ENCODE data around the gene DHRS7C. TPM values are rescaled to one million over a fixed set of nuclear protein-coding genes. Genes with fewer than 3 reads are reported as not detected.
"Not testable (repeated sequence)": the region's sequence is repeated elsewhere in the genome, so short reads cannot be mapped to it uniquely, and the experiment has no call there.

The DHRS7C gene
- total RNA-seq, 1 donor from 2014 or later: 0.16 TPM

DNA sequence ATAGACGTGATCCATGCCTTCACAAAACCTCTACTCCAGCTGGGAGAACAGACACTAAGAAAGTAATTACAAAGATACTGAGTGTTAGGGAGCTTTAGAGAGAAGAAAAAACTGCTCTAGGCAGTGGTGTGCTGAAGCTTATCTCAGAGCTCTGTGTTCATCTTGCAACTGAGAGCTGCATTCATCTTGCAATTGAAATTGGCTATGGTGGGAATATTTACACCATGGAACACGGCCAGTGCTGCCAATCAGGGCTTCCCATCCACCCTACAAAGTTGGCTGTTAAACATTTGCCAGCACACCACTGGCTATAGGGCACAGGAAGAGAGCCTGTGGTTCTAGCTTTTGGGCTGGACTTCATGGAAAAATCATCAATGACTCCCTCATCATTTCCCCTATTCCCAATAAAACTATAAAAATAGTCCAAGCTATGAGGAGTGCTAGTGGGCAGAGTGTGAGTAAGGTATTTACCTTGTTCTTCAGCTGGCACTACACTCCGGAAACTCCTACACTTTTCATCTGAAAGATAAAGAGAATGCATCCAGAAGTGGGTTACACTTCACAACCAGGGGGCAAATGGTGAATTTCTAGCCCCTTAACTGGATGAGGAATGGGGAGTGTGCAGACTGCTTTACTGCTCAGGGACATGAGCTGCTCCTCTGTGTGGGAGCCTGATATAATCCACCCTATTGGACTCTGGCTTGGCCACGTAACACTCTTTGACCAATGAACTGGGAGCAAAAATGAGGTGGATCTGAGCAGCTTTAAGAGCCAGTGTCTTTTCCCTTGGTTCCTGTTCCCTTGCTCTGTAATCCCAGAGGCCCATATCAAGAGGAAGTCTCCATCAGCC, 18.9 kb upstream of the DHRS7C start:
- no peak for DNase-seq (ENCODE audit: low read depth)

DNA sequence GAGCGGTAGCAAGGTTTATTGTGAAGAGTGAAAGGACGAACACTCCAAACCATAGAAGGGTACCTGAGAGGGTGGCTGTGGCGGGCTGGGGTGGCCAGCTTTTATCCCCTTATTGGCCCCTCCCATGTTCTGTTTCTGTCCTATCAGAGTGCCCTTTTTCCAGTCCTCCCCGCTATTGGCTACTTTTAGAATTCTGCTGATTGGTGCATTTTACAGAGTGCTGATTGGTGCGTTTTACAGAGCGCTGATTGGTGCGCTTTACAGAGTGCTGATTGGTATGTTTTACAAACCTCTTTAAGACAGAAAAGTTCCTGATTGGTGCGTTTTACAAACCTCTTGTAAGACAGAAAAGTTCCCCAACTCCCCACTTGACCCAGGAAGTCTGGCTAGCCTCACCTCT, 18.0 kb upstream of the DHRS7C start:
- DNase-seq (ENCODE audit: low read depth): no peak

DNA sequence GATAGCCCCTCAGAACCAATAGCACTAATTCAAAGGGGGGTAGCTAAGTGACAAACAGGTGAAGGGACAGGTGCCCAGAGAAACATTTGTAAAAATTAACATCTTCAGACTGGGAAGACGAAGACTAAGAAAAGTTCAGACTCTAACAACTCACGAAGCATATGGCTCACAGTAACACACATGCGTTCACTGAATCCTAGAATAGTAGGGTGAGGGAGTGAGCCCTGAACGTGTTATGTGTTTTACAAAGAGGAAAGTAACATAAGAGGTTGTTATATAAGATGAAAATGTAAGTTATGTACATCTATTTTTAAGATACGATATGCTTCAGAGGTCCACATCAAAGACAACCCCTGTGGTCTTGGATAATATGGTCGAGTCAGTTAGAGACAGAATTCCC, 15.3 kb upstream of the DHRS7C start:
- no peak for DNase-seq (ENCODE audit: low read depth)

DNA sequence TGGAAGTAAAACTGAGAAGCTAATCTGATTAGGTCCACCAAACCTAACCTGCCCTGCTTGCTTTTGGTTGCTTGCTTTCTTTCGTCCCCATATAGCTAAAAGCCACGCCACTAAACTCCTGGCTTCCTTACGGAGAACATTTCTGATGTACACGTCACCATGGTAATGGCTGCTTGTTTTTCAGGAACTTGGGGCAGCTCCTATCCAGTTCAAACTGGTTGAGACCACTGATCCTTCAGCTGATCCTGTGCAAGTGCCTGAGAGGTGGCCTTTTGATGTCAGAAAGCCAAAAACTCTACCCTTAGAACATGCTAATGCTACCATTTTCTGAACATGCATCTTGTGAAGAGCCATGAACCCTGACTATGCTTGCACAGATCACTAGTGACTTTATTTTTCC, 14.4 kb upstream of the DHRS7C start:
- DNase-seq (ENCODE audit: low read depth): no peak

DNA sequence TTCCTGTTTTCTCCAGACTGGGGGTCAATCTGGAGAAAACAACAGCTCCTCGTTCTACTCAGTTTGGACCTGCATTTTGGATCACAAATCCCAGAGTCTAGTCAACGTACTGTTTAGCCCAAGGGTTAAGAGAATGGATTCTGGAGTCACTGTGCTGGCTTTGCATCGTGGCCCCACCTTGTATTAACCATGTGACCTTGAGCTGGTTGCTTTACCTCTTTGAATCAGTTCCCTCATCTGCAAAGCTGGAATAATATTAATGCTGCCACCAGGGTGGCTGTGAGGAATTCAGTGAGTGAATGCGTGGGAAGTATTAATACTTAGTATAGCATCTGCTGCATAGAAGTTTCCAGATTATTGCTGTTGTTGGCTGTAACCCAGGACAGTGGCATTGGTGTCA, 11.3 kb upstream of the DHRS7C start:
- DNase-seq (ENCODE audit: low read depth): no peak

DNA sequence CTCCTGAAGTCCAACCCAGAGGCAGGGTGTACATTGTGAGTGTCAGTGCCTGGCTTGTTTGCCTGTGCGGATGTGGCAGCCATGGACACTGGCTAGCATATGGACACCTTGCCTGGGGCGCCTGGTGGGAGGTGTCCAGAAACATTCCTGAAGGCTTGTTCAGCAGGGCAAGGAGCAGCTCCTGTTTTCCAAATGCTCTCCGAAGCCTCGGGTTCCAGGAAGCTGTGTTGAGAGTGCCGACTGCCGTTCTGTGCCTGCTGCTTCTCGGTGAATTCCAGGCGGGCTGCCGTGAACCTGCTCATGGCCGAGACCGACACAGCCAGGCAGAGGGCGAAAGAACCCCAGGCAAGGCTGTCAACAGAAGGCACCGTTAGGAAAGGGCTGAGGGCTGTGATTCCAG, 10.9 kb upstream of the DHRS7C start:
- no peak for DNase-seq (ENCODE audit: low read depth)

DNA sequence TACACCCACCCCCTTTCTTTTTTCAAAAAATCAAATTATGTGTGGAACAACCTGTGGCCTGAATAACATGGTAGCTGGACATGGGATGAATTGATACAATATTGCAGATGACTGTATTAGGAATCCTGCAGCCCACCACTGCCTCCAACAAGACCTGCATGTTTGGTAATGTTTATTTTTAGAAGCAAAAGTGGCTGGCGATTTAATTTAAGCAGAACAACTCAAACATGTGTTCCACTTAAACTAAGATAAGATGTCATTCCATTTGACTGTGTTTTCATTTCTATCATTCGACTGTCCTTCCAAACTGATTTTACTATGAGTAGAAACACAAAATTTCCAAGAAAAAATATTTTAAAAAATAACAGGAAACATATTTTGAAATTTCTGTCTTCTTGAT, 10.1 kb upstream of the DHRS7C start:
- DNase-seq (ENCODE audit: low read depth): no peak

DNA sequence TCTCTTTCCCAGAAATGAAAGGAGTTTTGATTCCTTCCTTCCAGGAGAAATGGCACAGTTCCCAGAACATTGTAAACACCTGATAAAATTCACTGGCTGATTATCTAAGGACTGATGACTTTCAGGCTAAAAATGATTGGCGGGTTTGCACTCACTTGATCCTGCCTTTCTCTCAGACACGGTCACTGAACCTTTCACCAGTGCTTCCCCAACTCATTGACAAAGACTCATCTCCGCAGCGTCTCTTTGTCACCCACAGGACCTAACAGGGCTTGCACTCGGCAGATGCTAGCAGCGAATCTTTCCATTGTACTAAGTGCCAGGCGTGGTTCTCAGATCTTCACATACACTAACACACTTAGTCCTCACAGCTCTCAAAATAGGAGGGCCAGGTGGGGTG, 7.3 kb upstream of the DHRS7C start:
- DNase-seq (ENCODE audit: low read depth): no peak

DNA sequence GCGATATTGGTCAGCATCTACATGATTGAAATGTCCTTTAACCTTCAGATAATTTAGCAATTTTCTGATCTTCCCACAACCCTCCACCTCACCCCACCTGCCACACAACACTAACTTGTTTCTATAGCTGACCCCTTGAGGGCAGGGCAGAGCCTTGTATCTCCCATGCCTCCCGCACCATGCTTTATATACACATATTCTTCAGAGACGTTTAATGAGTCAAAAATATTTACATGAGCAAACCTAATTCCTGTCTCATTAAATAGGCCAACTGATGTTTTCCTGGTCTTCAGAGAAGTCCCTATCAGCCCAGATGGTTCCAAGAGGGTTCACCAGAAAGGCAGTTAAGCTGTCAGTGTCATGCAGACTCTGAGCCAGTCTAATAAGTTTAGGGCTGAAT, 6.6 kb upstream of the DHRS7C start:
- DNase-seq (ENCODE audit: low read depth): no peak

DNA sequence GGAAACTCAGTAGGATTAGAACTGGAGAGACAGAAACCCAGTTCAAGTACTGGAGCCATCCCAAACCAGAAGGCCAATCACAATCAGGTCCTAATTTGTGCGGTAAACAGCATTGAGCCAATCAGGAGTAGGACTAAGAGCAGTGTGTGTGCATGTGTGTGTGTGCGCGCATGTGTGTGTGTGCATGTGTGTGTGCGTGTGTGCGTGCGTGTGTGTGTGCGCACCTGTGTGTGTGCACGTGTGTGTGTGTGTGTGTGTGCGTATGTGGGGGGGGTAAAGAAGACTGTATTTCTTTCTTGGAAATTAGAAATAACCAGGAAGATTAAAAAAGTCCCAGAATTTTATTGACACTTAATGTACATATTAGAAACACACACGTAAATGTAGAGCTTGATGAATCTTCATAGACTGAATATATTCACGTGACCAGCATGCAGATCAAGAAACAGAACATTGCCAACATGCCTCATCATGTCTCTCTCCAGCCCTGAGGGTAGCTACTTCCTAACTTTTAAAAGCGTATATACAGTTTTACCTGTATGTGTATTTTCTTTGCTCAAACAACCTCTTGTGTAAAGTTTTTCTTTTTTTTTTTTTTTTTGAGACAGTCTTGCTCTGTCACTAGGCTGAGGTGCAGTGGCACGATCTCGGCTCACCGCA, 919 bp upstream of the DHRS7C start:
- DNase-seq (ENCODE audit: low read depth): no peak

DNA sequence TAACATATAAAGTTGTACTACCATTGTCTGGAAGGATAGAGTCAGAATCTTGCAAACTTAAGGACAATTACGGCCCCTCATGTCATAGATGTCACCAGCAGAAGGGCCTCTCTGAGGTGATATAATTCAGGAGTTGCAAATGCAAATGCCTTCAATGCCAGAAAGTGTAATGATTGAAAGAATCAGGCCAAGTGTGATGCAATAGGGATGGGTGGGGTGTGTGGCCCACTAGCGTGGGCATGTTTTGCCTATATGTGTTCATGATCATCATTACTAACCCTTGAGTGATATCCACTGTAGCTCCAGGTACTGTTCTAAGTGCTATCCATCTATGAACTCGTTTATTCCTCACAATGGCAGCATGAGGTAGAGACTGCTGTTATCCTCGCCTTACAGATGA, 1.1 kb downstream of the DHRS7C start:
- DNase-seq (ENCODE audit: low read depth): no peak

DNA sequence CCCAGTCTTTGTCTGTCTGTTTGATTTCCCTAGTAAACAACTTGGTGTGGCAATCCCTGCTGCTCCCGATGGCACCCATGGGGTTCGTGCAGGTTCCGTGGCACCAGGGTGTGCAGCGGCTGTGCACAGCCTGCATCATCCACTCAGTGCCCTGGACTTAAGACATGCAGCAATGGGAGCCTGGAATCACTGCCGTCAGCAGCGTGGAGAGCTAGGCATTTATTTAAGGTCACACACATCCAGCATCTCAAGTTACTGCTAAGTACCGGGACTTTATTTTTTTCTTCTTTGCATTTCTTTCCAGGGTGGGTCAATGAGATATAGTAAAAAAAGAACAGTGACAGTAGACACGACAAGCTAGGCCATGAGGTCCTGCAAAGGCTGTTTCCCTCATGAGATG, 2.8 kb downstream of the DHRS7C start:
- no peak for DNase-seq (ENCODE audit: low read depth)

DNA sequence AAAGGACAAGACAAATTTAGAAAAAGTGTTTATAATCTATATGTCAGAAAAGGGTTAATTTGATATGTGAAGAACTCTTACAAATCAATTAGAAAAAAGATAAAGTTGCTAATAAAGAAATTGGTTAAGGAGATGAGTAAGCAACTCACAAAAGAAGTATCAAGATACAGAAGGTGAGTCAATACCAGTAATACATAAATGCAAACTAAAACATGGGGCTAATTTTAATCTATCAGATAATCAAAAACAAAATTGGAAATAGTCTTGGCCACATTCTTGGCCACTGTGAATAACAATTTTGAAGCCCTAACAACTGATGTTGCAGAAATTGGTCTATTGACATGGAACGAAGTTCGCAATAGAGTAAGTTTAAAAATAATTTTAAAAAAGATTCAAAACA, 6.8 kb downstream of the DHRS7C start:
- no peak for DNase-seq (ENCODE audit: low read depth)

DNA sequence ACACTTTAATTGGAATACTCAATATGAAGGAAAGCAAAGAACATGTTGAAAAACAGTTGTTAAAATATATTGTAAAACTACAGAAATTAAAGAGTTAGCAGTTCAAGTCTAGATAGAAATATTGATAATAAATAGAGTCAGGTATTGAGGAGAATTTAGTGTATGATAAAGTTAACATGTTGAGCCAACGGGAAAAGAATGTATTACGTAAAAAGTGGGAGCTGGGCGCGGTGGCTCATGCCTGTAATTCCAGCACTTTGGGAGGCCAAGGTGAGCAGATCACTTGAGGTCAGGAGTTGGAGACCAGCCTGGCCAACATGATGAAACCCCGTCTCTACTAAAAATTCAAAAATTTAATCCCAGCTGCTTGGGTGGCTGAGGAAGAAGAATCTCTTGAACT, 7.9 kb downstream of the DHRS7C start:
- DNase-seq (ENCODE audit: low read depth): not testable (repeated sequence)

DNA sequence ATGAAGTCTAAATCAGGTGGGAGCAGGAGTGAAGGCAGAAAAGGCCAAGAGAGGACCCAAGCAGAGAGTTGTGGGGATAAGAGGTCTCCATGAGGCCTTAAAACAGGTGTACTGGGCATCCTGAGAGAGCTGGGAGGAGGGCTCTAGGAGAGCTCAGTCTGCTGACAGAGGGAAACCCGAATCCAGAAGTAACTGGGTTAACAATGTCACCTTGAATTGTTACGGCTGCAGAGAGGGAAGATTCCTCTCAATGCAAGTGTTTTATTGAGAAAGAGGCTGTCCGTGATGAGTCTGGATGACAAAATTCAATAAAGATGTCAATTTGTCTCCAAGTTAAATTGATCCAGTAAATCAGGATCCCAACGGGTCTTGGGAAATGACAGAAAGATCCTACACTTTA, 8.3 kb downstream of the DHRS7C start:
- no peak for DNase-seq (ENCODE audit: low read depth)

DNA sequence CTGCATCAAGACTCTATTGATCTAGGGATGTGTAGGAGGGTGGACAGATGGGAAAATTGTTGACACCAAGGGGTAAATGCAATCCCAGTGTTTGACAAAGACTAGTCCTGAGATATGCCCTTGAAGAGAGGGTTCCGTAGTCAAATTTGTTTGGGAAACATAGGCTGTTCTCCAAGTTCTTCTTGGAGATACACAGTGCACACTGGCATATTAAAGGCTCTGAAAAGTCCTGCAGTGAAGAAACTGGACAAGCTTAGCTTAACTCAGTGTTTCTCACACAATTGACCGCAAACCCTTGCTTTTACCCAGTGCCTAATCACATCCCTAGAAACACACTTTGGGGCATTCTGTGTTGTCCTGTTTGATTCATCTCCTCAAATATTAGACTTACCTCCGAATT, 10.8 kb downstream of the DHRS7C start:
- no peak for DNase-seq (ENCODE audit: low read depth)

DNA sequence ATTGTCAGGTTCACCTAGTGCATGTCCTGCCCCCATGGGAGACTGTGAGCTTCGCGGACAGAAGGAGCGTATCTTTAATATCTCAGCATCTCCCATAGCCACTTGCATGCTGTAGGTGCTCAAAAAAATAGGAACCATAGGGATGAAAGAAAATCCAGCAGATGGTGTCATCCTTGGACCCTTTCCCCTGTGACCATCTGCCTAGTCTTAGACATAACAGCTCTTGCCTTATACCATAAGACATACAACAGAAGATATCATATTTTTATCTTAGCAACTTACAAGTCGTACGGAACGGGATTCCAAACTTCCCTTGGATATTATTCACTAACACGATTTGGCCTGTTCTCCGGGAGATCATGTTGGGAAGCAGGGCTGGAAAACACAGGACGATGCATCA, 14.5 kb downstream of the DHRS7C start:
- DNase-seq (ENCODE audit: low read depth): no peak

DNA sequence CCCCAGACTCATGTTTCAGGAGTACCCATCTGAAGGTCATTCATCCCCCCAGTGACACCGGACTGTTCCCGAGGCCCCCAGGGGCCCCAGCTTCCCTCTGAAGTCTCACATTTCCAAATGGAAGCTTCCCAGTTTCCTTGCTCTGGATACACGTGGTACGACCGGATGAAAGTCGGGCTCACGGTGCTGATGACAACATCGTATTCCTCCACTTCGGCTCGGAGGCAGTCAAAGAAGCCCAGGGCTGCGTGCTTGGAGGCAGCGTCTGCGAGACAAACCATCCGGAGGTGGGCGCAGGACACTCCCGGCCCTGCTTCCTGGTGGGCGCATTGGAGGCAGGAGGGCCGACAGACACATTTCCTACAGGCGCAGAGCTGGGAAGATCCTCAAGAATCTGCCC, 18.7 kb downstream of the DHRS7C start:
- DNase-seq (ENCODE audit: low read depth): no peak

DNA sequence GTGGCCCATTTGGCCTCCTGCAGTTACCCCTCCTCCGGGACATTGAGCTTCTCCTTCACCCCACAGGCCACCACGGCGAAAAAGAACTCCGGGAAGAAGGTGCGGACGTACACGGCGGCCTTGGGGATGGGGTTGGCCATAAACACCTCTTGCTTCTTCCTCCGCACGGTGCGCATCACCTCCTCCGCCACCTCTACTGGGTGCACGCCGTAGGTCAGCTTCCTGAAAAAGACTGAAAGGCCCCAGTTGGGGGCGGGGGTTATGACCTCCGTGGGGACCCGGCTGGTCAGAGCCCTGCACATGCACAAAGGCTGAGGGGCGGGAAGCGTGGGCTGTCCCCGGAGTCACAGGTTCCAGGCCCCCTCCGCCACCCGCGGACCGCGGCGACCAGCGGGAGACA, 19.9 kb downstream of the DHRS7C start:
- no peak for DNase-seq (ENCODE audit: low read depth)

DNA sequence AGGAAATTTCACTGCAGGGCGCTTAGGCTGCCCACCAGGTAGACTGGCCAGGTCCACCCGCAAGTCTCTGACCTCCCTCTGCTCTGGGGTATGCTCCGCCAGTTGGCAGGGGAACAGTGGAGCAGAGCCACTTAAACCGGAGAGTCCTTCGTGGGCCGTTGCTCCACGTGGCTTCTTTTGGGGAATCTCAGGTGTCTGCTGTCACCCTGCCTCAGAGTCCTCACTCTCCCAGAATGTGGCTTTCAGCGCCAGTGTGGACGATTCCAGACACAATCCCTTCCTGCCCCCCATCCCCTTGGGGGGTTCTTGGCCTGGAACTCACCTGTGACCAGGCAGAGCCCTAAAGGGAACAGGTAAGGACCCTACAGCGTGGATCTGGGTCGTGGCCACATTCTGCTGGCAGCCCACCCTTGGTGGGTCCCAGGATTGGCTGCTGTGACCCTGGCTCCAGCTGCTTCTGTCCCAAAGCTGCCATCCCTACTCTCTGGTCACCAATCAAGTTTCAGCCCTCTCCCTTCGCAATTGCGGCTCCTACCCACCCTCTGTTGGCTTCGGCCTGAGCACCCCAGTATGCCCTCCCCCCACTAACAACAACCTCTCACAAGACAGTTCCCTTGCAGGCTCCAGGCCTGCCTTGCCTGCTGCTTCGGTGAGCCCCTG, 22.2 kb downstream of the DHRS7C start:
- no peak for DNase-seq (ENCODE audit: low read depth)

DNA sequence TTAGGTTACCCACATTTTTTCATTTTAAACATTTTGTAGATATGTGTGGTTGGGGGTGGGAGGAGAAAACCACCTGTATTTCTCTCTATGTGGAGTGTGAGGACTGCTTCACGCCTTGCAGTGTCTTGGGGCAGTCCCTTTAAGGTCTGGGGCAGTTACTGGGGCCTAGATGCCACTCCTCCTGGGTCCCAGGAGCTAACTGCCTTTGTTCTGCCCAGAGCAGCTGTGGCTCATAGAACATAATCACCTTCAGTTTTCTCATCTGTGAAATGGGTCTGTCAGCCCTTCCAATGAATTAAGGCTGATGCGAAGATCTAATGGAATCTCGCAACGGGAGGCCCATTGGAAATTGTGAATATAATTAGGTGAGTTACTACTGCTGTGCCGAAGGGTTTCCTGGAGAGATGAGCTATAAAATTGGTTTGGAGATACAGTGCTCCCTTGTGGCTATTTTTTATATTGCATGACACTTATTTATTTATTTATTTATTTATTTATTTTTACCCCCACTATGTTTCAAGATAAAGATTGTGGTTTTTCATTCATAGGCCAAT, 22.9 kb downstream of the DHRS7C start:
- peak; percentile 9 for DNase-seq (ENCODE audit: low read depth)

DNA sequence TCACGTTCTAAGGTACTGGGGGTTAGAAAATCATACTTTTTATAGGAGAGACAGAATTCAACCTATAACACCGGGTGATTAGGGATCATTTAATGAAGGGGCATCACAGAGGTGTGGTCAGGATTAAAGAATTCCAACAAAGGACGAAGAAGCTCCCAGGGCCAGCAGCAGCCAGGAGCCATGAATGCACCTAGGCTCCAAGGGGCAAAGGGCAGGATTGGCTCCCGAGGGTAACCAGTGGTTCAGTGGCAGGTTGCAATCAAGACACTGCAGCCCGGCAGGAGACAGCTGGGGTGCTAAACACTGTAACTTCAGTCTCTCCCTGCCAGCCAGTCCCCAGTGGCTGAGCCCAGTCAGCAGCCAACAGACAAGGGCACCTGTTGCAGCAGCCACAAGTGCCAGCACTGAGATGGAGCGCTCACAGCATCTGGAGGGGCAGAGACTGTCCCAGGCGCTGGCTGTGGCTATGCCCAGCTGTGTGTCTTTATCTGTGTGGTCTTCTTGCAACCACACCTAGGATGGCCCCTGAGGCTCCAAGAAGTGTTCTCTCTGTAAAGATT, 23.9 kb downstream of the DHRS7C start:
- peak; percentile 23 for DNase-seq (ENCODE audit: low read depth)
